ENCODE results near the gene ZNF524. TPM values are rescaled to one million over a fixed set of nuclear protein-coding genes. Genes with fewer than 3 reads are reported as not detected.

ZNF524 gene
- total RNA-seq, 1 experiment from 2014 or later, result 26.4 TPM

Other genes with a start within 250 kb of the ZNF524 start
- 5.6 TPM for gene COX6B2, start 245.6 kb upstream of the ZNF524 start, total RNA-seq (2021; ENCODE audit: unreplicated experiment)
- not detected for gene GARIN5B, start 237.0 kb upstream of the ZNF524 start, total RNA-seq (2021; ENCODE audit: unreplicated experiment)
- gene IL11, start 229.8 kb upstream of the ZNF524 start, total RNA-seq (2021; ENCODE audit: unreplicated experiment), result 4.4 TPM
- gene TMEM190, start 223.5 kb upstream of the ZNF524 start, total RNA-seq (2021; ENCODE audit: unreplicated experiment), result 0.74 TPM
- gene TMEM238, start 216.0 kb upstream of the ZNF524 start, total RNA-seq (2021; ENCODE audit: unreplicated experiment), result 7.4 TPM
- 2,154 TPM for gene RPL28, start 214.4 kb upstream of the ZNF524 start, total RNA-seq (2021; ENCODE audit: unreplicated experiment)
- 635 TPM for gene UBE2S, start 192.5 kb upstream of the ZNF524 start, total RNA-seq (2021; ENCODE audit: unreplicated experiment)
- gene SHISA7, start 157.0 kb upstream of the ZNF524 start, total RNA-seq (2021; ENCODE audit: unreplicated experiment), result 0.03 TPM
- 150 TPM for gene ISOC2, start 138.6 kb upstream of the ZNF524 start, total RNA-seq (2021; ENCODE audit: unreplicated experiment)
- gene C19orf85, start 135.5 kb upstream of the ZNF524 start, total RNA-seq (2021; ENCODE audit: unreplicated experiment), result not detected
- 21.7 TPM for gene ZNF628, start 123.7 kb upstream of the ZNF524 start, total RNA-seq (2021; ENCODE audit: unreplicated experiment)
- 93.1 TPM for gene NAT14, start 115.1 kb upstream of the ZNF524 start, total RNA-seq (2021; ENCODE audit: unreplicated experiment)
- gene SSC5D, start 111.9 kb upstream of the ZNF524 start, total RNA-seq (2021; ENCODE audit: unreplicated experiment), result 13.0 TPM
- 0.69 TPM for gene SBK2, start 63.2 kb upstream of the ZNF524 start, total RNA-seq (2021; ENCODE audit: unreplicated experiment)
- 4.0 TPM for gene SBK3, start 54.7 kb upstream of the ZNF524 start, total RNA-seq (2021; ENCODE audit: unreplicated experiment)
- 39.5 TPM for gene ZNF579, start 19.4 kb upstream of the ZNF524 start, total RNA-seq (2021; ENCODE audit: unreplicated experiment)
- 28.5 TPM for gene FIZ1, start 771 bp upstream of the ZNF524 start, total RNA-seq (2021; ENCODE audit: unreplicated experiment)
- 25.6 TPM for gene ZNF865, start 5.4 kb downstream of the ZNF524 start, total RNA-seq (2021; ENCODE audit: unreplicated experiment)
- 8.9 TPM for gene ZNF784, start 24.3 kb downstream of the ZNF524 start, total RNA-seq (2021; ENCODE audit: unreplicated experiment)
- 58.0 TPM for gene ZNF580, start 40.7 kb downstream of the ZNF524 start, total RNA-seq (2021; ENCODE audit: unreplicated experiment)
- 39.0 TPM for gene ZNF581, start 43.4 kb downstream of the ZNF524 start, total RNA-seq (2021; ENCODE audit: unreplicated experiment)
- gene CCDC106, start 47.9 kb downstream of the ZNF524 start, total RNA-seq (2021; ENCODE audit: unreplicated experiment), result 47.8 TPM
- gene U2AF2, start 54.7 kb downstream of the ZNF524 start, total RNA-seq (2021; ENCODE audit: unreplicated experiment), result 545 TPM
- gene EPN1, start 74.9 kb downstream of the ZNF524 start, total RNA-seq (2021; ENCODE audit: unreplicated experiment), result 361 TPM
- gene NLRP9, start 138.1 kb downstream of the ZNF524 start, total RNA-seq (2021; ENCODE audit: unreplicated experiment), result not detected
- not detected for gene RFPL4A, start 158.8 kb downstream of the ZNF524 start, total RNA-seq (2021; ENCODE audit: unreplicated experiment)
- not detected for gene RFPL4AL1, start 168.8 kb downstream of the ZNF524 start, total RNA-seq (2021; ENCODE audit: unreplicated experiment)
- 0.18 TPM for gene NLRP11, start 231.7 kb downstream of the ZNF524 start, total RNA-seq (2021; ENCODE audit: unreplicated experiment)
- gene NLRP4, start 236.3 kb downstream of the ZNF524 start, total RNA-seq (2021; ENCODE audit: unreplicated experiment), result not detected

Measured in Panc1 (cell line).